Mucosa of rectum (tissue), 2 donors: ENCODE results near the gene BDKRB1.

Source experiments
- H3K27ac ChIP-seq, 2 donors: one replicate each; pipeline ENCODE4 v1.7.0; 2013; ENCODE audit warnings: inconsistent platforms in 2 of 2, low read depth in 2 of 2, low read length in 2 of 2
- H3K27me3 ChIP-seq, 2 donors: one replicate each; pipeline ENCODE4 v1.7.0; 2013; ENCODE audit warnings: low read length in 2 of 2; ENCODE audit not compliant: control insufficient read depth in 2 of 2, insufficient read depth in 2 of 2
- H3K36me3 ChIP-seq, 2 donors: one replicate each; pipeline ENCODE4 v1.7.0; 2013; ENCODE audit warnings: low read length in 2 of 2; ENCODE audit not compliant: control insufficient read depth in 2 of 2, insufficient read depth in 2 of 2
- H3K4me1 ChIP-seq, 2 donors: one replicate each; pipeline ENCODE4 v1.7.0; 2013; ENCODE audit warnings: low read length in 2 of 2, mild to moderate bottlenecking in 1 of 2; ENCODE audit not compliant: control insufficient read depth in 2 of 2, insufficient read depth in 2 of 2
- H3K4me3 ChIP-seq, 2 donors: one replicate each; pipeline ENCODE4 v1.7.0; 2013; ENCODE audit warnings: low read length in 2 of 2
- H3K9ac ChIP-seq, 2 donors: one replicate each; pipeline ENCODE4 v1.7.0; 2013; ENCODE audit warnings: low read length in 2 of 2, low read depth in 1 of 2, mild to moderate bottlenecking in 1 of 2
- H3K9me3 ChIP-seq, 2 donors: one replicate each; pipeline ENCODE4 v1.7.0; 2013; ENCODE audit warnings: low read length in 2 of 2; ENCODE audit not compliant: control insufficient read depth in 2 of 2
- donor health status: healthy.
- donor health status: Normal muscosa, but diverticular disease.

The BDKRB1 gene

GRCh38 chr14:96309896-96310330 lies 53.9 kb downstream of the BDKRB1 start:
- no peaks in the 10 kb centered on the region for H3K9me3 ChIP-seq
- H3K36me3 ChIP-seq = peaks cover 22 to 35% of the 10 kb centered on the region in 2 donors
- no peak overlapping the region for H3K9ac ChIP-seq
- H3K27me3 ChIP-seq = no peaks in the 10 kb centered on the region
- H3K4me1 ChIP-seq = peaks cover 0 to 11% of the 10 kb centered on the region in 2 donors
- peak overlapping the region; percentile 51 to 58 for H3K27ac ChIP-seq
- H3K4me3 ChIP-seq = no peak overlapping the region

- peaks cover 26 to 37% of the 10 kb centered on the region in 2 donors for H3K36me3 ChIP-seq
Observed at GRCh38 chr14:96310906-96311305, 54.9 kb downstream of the BDKRB1 start.

More at GRCh38 chr14:96310906-96311305, 54.9 kb downstream of the BDKRB1 start:
- Histone ChIP-seq H3K27me3 (no peaks in the 10 kb centered on the region), H3K9me3 (no peaks in the 10 kb centered on the region), H3K27ac (peak overlapping the region in 1 of 2 donors; percentile 8), H3K4me3 (no peak overlapping the region), H3K4me1 (peaks cover 0 to 11% of the 10 kb centered on the region in 2 donors), H3K9ac (no peak overlapping the region)
